KMS-11 (cell line): ENCODE data around the gene DPM3.

Source experiments
- H2AFZ ChIP-seq: fragments of 200-600 bp; sonication (generic); 2 replicates; pipeline ENCODE4 v1.6.1; 2016; ENCODE audit warnings: antibody characterized with exemption, mixed run types, low read depth
- H3K27ac ChIP-seq: fragments of 200-600 bp; sonication (generic); 2 replicates; pipeline ENCODE4 v1.6.1; 2016; ENCODE audit warnings: mild to moderate bottlenecking, mixed run types
- H3K27me3 ChIP-seq: fragments of 200-600 bp; sonication (generic); 2 replicates; pipeline ENCODE4 v1.6.1; 2017; ENCODE audit warnings: mild to moderate bottlenecking, low read depth, mixed run types, moderate library complexity; ENCODE audit not compliant: insufficient read depth
- H3K36me3 ChIP-seq: fragments of 200-600 bp; sonication (generic); 2 replicates; pipeline ENCODE4 v1.6.1; 2017; ENCODE audit warnings: mild to moderate bottlenecking, mixed run types; ENCODE audit not compliant: insufficient read depth
- H3K4me1 ChIP-seq: fragments of 200-600 bp; sonication (generic); 2 replicates; pipeline ENCODE4 v1.6.1; 2016; ENCODE audit warnings: mild to moderate bottlenecking, low read depth, mixed run types; ENCODE audit not compliant: poor library complexity, severe bottlenecking
- H3K4me2 ChIP-seq: fragments of 200-600 bp; sonication (generic); 2 replicates; pipeline ENCODE4 v1.7.0; 2016; ENCODE audit warnings: mild to moderate bottlenecking, mixed run types
- H3K4me3 ChIP-seq: fragments of 200-600 bp; sonication (generic); IDR thresholded peaks from 2 replicates; pipeline ENCODE4 v1.6.1; 2017; ENCODE audit warnings: low read depth, low read length, mixed read lengths; ENCODE audit not compliant: insufficient read depth
- H3K79me2 ChIP-seq: fragments of 200-600 bp; sonication (generic); 2 replicates; pipeline ENCODE4 v1.6.1; 2016; ENCODE audit warnings: low read depth, mixed run types; ENCODE audit not compliant: insufficient read depth
- H3K9ac ChIP-seq: fragments of 200-600 bp; sonication (generic); 2 replicates; pipeline ENCODE4 v1.6.1; 2016; ENCODE audit warnings: mild to moderate bottlenecking, mixed run types
- H4K20me1 ChIP-seq: fragments of 200-600 bp; sonication (generic); 2 replicates; pipeline ENCODE4 v1.6.1; 2016; ENCODE audit warnings: mild to moderate bottlenecking, mixed run types; ENCODE audit not compliant: insufficient read depth
- CTCF ChIP-seq: fragments of 200-600 bp; sonication (generic); conservative IDR thresholded peaks from 2 replicates; pipeline ENCODE4 v1.6.1; 2017; ENCODE audit warnings: low read depth, mild to moderate bottlenecking, antibody characterized with exemption, low read length, moderate library complexity, mixed read lengths

The DPM3 gene

GRCh38 chr1:155106862-155107261 lies 33.5 kb downstream of the DPM3 start:
- no peaks in the 10 kb centered on the region for H3K4me1 ChIP-seq
- no peaks in the 10 kb centered on the region for H4K20me1 ChIP-seq
- H3K4me2 ChIP-seq, result no peak overlapping the region
- peaks cover 16% of the 10 kb centered on the region; the same call in 1 of the 2 replicates for H3K27me3 ChIP-seq
- no peak overlapping the region for H3K9ac ChIP-seq
- no peak overlapping the region for H3K4me3 ChIP-seq
- no peak overlapping the region for H2AFZ ChIP-seq
- no peaks in the 10 kb centered on the region for H3K36me3 ChIP-seq
- no peaks in the 10 kb centered on the region for H3K79me2 ChIP-seq
- no peak for TF ChIP-seq CTCF
- no peak overlapping the region for H3K27ac ChIP-seq

GRCh38 chr1:155105604-155106011 lies 34.7 kb downstream of the DPM3 start:
- TF ChIP-seq CTCF, result no peak

DNA sequence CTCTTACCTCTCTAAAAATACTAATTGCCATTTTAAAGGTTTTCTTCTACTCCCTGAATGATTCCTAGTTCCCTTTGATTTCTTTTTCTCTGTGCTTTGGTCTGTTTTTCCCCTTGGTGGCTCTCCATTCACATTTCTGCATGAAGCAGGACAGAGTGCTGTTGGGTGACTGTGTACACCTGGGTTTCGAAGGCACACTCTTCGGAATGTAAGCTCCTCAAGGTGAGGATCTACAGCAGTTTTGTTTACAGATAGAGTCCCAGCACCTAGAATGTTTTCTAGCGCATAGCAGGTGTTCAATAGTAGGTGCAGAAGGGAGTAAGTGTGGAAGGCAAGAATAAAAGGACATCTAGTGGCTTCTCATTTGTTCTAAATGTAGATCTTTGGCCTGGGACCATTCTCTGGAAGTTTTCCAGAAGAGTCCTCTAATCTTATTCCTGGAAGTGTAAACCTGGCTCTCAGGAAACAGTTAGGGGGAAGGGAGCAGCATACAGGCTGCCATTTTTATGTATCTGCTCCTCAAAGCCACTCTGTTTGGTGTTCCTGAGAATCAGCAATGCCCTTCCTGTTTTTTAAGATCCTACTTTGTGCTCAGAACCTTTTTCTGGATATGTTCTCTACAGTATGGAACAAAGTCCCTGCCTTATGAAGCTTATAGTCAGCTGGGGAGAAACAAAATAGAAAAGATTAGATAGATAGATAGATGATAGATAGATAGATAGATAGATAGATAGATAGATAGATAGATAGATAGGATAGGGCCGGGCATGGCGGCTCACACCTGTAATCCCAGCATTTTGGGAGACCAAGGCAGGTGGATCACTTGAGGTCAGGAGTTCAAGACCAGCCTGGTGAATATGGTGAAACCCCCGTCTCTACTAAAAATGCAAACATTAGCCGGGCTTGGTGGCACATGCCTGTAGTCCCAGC lies 35.5 kb downstream of the DPM3 start:
- no peaks in the 10 kb centered on the region for H4K20me1 ChIP-seq
- no peaks in the 10 kb centered on the region for H3K79me2 ChIP-seq
- no peak overlapping the region for H3K9ac ChIP-seq
- no peak overlapping the region for H2AFZ ChIP-seq
- peaks cover 16% of the 10 kb centered on the region; the same call in 1 of the 2 replicates for H3K27me3 ChIP-seq
- no peak overlapping the region for H3K4me2 ChIP-seq
- no peak for TF ChIP-seq CTCF
- no peak overlapping the region for H3K27ac ChIP-seq
- H3K4me3 ChIP-seq, result no peak overlapping the region
- no peaks in the 10 kb centered on the region for H3K36me3 ChIP-seq
- H3K4me1 ChIP-seq, result no peaks in the 10 kb centered on the region

More at GRCh38 chr1:155105604-155106011, 34.7 kb downstream of the DPM3 start:
- Histone ChIP-seq H3K27ac (no peak overlapping the region), H2AFZ (no peak overlapping the region), H4K20me1 (no peaks in the 10 kb centered on the region), H3K79me2 (no peaks in the 10 kb centered on the region), H3K9ac (no peak overlapping the region), H3K4me3 (no peak overlapping the region), H3K4me1 (no peaks in the 10 kb centered on the region), H3K36me3 (no peaks in the 10 kb centered on the region), H3K27me3 (peaks cover 16% of the 10 kb centered on the region; the same call in 1 of the 2 replicates), H3K4me2 (no peak overlapping the region)

DNA sequence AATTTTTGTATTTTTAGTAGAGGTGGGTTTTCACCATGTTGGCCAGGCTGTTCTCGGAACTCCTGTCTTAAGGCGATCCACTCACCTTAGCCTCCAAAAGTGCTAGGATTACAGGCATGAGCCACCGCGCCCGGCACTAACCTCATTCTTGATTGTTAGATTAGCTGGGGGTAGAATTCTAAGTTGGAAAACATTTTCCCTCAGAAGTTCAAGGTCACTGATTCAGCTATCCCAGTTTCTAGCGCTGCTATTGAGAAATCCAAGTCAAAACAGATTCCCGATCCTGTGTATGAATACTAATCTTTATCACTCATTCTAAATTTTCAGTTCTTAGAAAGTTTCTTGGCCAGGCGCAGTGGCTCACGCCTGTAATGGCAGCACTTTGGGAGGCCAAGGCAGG lies 37.0 kb downstream of the DPM3 start:
- H2AFZ ChIP-seq, result no peak overlapping the region
- TF ChIP-seq CTCF, result no peak
- peaks cover 16% of the 10 kb centered on the region; the same call in 1 of the 2 replicates for H3K27me3 ChIP-seq
- H3K36me3 ChIP-seq, result no peaks in the 10 kb centered on the region
- H3K9ac ChIP-seq, result no peak overlapping the region
- H3K4me1 ChIP-seq, result no peaks in the 10 kb centered on the region
- H4K20me1 ChIP-seq, result no peaks in the 10 kb centered on the region
- no peak overlapping the region for H3K27ac ChIP-seq
- no peak overlapping the region for H3K4me3 ChIP-seq
- no peak overlapping the region for H3K4me2 ChIP-seq
- H3K79me2 ChIP-seq, result no peaks in the 10 kb centered on the region
